Left renal pelvis (tissue), 4 donors: ENCODE measurements around the gene TRIM36. TPM values are rescaled to one million over a fixed set of nuclear protein-coding genes. Genes with fewer than 3 reads are reported as not detected.

Experiments
- DNase-seq, 4 donors: peaks; one replicate each; pipeline ENCODE4 v3.0.0-alpha.2; 2013; ENCODE audit warnings: low read depth in 4 of 4, low spot score in 3 of 4
- polyA plus RNA-seq, 4 donors: library from polyadenylated mRNA; unstranded; fragments of 120-200 nt; gene quantifications; one replicate each; pipeline ENCODE4 v1.2.1, GENCODE V29; 2013; ENCODE audit not compliant: insufficient read length in 4 of 4

The TRIM36 gene
- polyA plus RNA-seq: 1 to 10 TPM; 2.2 to 3.5 (median 3.0) TPM

GRCh38 chr5:115169487-115170133 is at the start of gene TRIM36:
TSS of gene TRIM36 (minus strand) at chr5:115169908. CDS start at chr5:115169634, 274 bp downstream.
- DNase-seq: peak; percentile 71 to 74 (median 71)

- no peak for DNase-seq
Observed at GRCh38 chr5:115214541-115214940, 44.8 kb upstream of the TRIM36 start.

- DNase-seq: peak; percentile 5 to 22 (median 18)
Observed at GRCh38 chr5:115209279-115209678, 39.6 kb upstream of the TRIM36 start.

- no peak for DNase-seq
Observed at GRCh38 chr5:115202952-115203351, 33.2 kb upstream of the TRIM36 start.

- DNase-seq: no peak
Observed at GRCh38 chr5:115196161-115196560, 26.5 kb upstream of the TRIM36 start.

- DNase-seq: no peak
Observed at GRCh38 chr5:115194676-115195075, 25.0 kb upstream of the TRIM36 start.

- DNase-seq: no peak
Observed at GRCh38 chr5:115193295-115193694, 23.6 kb upstream of the TRIM36 start.

- DNase-seq: no peak
Observed at GRCh38 chr5:115192098-115192497, 22.4 kb upstream of the TRIM36 start.

- DNase-seq: no peak
Observed at GRCh38 chr5:115191474-115192031, 21.8 kb upstream of the TRIM36 start.

GRCh38 chr5:115190388-115190787 is 20.7 kb upstream of the TRIM36 start:
- DNase-seq: no peak

- no peak for DNase-seq
Observed at GRCh38 chr5:115189866-115190265, 20.2 kb upstream of the TRIM36 start.

- DNase-seq: no peak
Observed at GRCh38 chr5:115186794-115187193, 17.1 kb upstream of the TRIM36 start.

GRCh38 chr5:115184770-115185169 is 15.1 kb upstream of the TRIM36 start:
- no peak for DNase-seq

GRCh38 chr5:115181757-115182156 is 12.0 kb upstream of the TRIM36 start:
- no peak for DNase-seq

GRCh38 chr5:115180165-115180709 is 10.5 kb upstream of the TRIM36 start:
- DNase-seq: no peak

- no peak for DNase-seq
Observed at GRCh38 chr5:115179394-115180164, 9.9 kb upstream of the TRIM36 start.

- no peak for DNase-seq
Observed at GRCh38 chr5:115179030-115179393, 9.3 kb upstream of the TRIM36 start.

- DNase-seq: no peak
Observed at GRCh38 chr5:115170929-115171510, 1.3 kb upstream of the TRIM36 start.

GRCh38 chr5:115170134-115170928 is 623 bp upstream of the TRIM36 start:
- DNase-seq: no peak

- no peak for DNase-seq
Observed at GRCh38 chr5:115168829-115169486, 750 bp downstream of the TRIM36 start.
